Measurements from ENCODE around the gene SETD3. TPM values are rescaled to one million over a fixed set of nuclear protein-coding genes. Genes with fewer than 3 reads are reported as not detected.

The SETD3 gene
- total RNA-seq, 1 experiment from 2014 or later = 46.8 TPM

GRCh38 chr14:99461411-99462085 lies 19.1 kb downstream of the SETD3 start:
- peaks cover 29% of the 10 kb centered on the region for H3K36me3 ChIP-seq (ENCODE audit: low read depth, low read length)
- H3K27ac ChIP-seq (ENCODE audit: low read length) = no peak overlapping the region
- no peak for DNase-seq
- no peak overlapping the region for H2AFZ ChIP-seq (ENCODE audit: low read length)
- ATAC-seq = no peak
- intact Hi-C loops (cut with micrococcal nuclease) = no loop called here
- H3K9ac ChIP-seq (ENCODE audit: low read length) = no peak overlapping the region
- H3K27me3 ChIP-seq (ENCODE audit: low read length) = no peaks in the 10 kb centered on the region
- POLR2A ChIA-PET (ENCODE audit: unreplicated experiment) = no interaction called here
- H3K9me2 ChIP-seq (replicated peaks; ENCODE audit: low read length) = no peaks in the 10 kb centered on the region
- no peak for TF ChIP-seq CTCF (conservative IDR thresholded peaks at IDR 0.05; ENCODE audit: low read depth, low read length)
- no peaks in the 10 kb centered on the region for H3K4me1 ChIP-seq (ENCODE audit: insufficient read depth, low read length)
- no TSS peak for BruUV-seq (replicated peaks)
- no peak overlapping the region for H3K4me3 ChIP-seq (ENCODE audit: low read length)
- no peaks in the 10 kb centered on the region for H4K20me1 ChIP-seq (ENCODE audit: low read length)
- no peaks in the 10 kb centered on the region for H3K9me3 ChIP-seq (ENCODE audit: low read length)
- H3F3A ChIP-seq (ENCODE audit: low read length, unreplicated experiment) = no peaks in the 10 kb centered on the region
- peaks cover 9% of the 10 kb centered on the region for H3K79me2 ChIP-seq (ENCODE audit: low read length)
- CTCF ChIA-PET = interaction anchor here (1.0 kb wide), 1 partner anchor 18 kb away, joined by 3 read pairs; no protein-coding TSS in a partner anchor
- no peak overlapping the region for H3K4me2 ChIP-seq (ENCODE audit: low read length)

DNA sequence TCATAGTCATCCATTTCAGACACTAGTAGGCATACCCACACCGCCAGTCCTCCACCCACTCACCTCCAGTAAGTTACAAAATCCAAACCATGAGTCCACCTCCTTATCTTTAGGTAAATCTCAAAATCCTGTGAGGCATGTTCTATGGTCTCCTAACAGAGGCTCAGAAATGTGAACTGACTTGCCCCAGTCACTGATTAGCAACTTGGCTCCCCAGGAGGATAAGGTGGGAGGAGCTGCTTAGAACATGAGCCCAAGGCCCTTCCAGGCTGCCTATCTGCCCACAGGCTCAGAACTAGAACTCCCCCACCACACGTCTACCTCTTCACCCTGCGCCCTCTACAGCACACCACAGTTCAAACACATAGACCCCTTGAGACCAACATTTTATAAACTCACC lies 19.9 kb downstream of the SETD3 start:
- Histone ChIP-seq H3K27ac (ENCODE audit: low read length) (no peak overlapping the region), H2AFZ (ENCODE audit: low read length) (no peak overlapping the region), H3K9me3 (ENCODE audit: low read length) (no peaks in the 10 kb centered on the region), H3K4me2 (ENCODE audit: low read length) (no peak overlapping the region), H3K4me1 (ENCODE audit: insufficient read depth, low read length) (no peaks in the 10 kb centered on the region), H3K27me3 (ENCODE audit: low read length) (no peaks in the 10 kb centered on the region), H3K4me3 (ENCODE audit: low read length) (no peak overlapping the region), H3K36me3 (ENCODE audit: low read depth, low read length) (peaks cover 29% of the 10 kb centered on the region), H3K9ac (ENCODE audit: low read length) (no peak overlapping the region), H3F3A (ENCODE audit: low read length, unreplicated experiment) (no peaks in the 10 kb centered on the region), H4K20me1 (ENCODE audit: low read length) (no peaks in the 10 kb centered on the region), H3K9me2 (replicated peaks; ENCODE audit: low read length) (no peaks in the 10 kb centered on the region), H3K79me2 (ENCODE audit: low read length) (peaks cover 1% of the 10 kb centered on the region; the same call in 1 of the 2 replicates)
- DNase-seq (no peak), ATAC-seq (no peak)
- POLR2A ChIA-PET (ENCODE audit: unreplicated experiment) = no interaction called here
- no TSS peak for BruUV-seq (replicated peaks)
- intact Hi-C loops (cut with micrococcal nuclease) = no loop called here
- no peak for TF ChIP-seq EZH2 (IDR thresholded peaks at IDR 0.05; ENCODE audit: low read length, unreplicated experiment)
- no peak for TF ChIP-seq CTCF (conservative IDR thresholded peaks at IDR 0.05; ENCODE audit: low read depth, low read length)
- no peak for TF ChIP-seq EZH2phosphoT487 (IDR thresholded peaks at IDR 0.05; ENCODE audit: borderline replicate concordance, low read length)
- CTCF ChIA-PET = no interaction called here

DNA sequence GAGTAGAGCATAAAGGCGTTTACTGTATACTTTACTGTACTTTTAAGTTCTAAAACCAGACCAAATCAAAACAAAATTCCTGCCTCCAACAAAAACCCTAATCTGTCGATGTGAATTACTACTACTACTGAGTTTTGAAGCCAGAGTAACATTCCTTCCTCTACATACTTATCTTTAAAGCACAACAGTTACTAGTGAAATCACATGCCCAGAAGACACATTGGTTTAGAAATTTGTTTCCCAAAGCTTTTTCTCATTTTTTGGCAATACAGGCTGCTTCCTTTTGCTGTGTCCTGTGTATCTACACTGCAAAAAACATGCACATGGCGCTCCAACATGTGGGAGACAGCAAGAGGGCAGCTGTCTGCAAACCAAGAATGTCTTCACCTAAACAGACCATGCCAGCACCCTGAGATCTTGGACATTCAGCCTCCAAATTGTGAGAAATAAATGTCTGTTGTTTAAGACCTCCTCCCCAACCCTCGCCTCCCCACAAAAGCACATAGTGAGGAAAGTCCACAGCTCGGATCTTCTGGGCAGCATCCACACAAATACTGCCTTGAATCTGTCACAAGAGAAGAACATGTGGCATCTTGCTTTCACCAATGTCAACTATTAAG lies 21.1 kb downstream of the SETD3 start:
- ATAC-seq (no peak), DNase-seq (no peak)
- TF ChIP-seq CTCF (conservative IDR thresholded peaks at IDR 0.05; ENCODE audit: low read depth, low read length) (no peak), EZH2 (IDR thresholded peaks at IDR 0.05; ENCODE audit: low read length, unreplicated experiment) (no peak), EZH2phosphoT487 (IDR thresholded peaks at IDR 0.05; ENCODE audit: borderline replicate concordance, low read length) (no peak)
- Histone ChIP-seq H3K36me3 (ENCODE audit: low read depth, low read length) (peaks cover 29% of the 10 kb centered on the region), H3K4me1 (ENCODE audit: insufficient read depth, low read length) (no peaks in the 10 kb centered on the region), H3K9me3 (ENCODE audit: low read length) (no peaks in the 10 kb centered on the region), H3F3A (ENCODE audit: low read length, unreplicated experiment) (no peaks in the 10 kb centered on the region), H3K9ac (ENCODE audit: low read length) (no peak overlapping the region), H3K27me3 (ENCODE audit: low read length) (no peaks in the 10 kb centered on the region), H4K20me1 (ENCODE audit: low read length) (no peaks in the 10 kb centered on the region), H3K27ac (ENCODE audit: low read length) (no peak overlapping the region), H3K9me2 (replicated peaks; ENCODE audit: low read length) (no peaks in the 10 kb centered on the region), H3K4me3 (ENCODE audit: low read length) (no peak overlapping the region), H3K79me2 (ENCODE audit: low read length) (no peaks in the 10 kb centered on the region), H3K4me2 (ENCODE audit: low read length) (no peak overlapping the region), H2AFZ (ENCODE audit: low read length) (no peak overlapping the region)
- CTCF ChIA-PET = no interaction called here
- intact Hi-C loops (cut with micrococcal nuclease) = no loop called here
- POLR2A ChIA-PET (ENCODE audit: unreplicated experiment) = no interaction called here
- no TSS peak for BruUV-seq (replicated peaks)
